Mucosa of gallbladder (tissue), 1 donor: Measurements from ENCODE around the gene EHHADH. TPM values are rescaled to one million over a fixed set of nuclear protein-coding genes. Genes with fewer than 3 reads are reported as not detected.

ENCODE experiments used
- DNase-seq: peaks from one replicate; pipeline ENCODE4 v3.0.0-alpha.2; 2020; ENCODE audit warnings: low spot score
- total RNA-seq: library from RNA; stranded (reverse); gene quantifications from one replicate; pipeline ENCODE4 v1.2.1, GENCODE V29; 2021
- donor health status: DM: no; HTN: no; CAD: no.

The EHHADH gene
- total RNA-seq, 1 donor from 2014 or later: 25.0 TPM

DNA sequence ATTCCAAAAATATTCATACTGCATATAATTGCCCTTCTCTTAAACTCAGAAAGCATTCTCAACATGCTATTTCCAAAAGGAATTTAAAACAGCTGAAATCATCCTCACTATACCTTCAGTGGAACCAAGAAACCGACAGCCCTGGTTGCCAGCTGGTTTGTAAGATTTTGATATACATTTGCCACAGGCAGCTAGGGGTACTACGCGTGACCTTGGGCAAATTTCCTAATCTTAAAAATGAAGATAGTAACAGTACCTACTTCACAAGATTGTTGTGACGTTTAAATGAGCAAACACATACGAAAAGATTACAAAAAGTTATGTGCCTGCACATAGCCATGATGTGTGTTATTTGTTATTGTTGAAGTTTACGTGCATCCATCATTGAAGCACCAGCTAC, 108.3 kb downstream of the EHHADH start:
- DNase-seq: no peak

DNA sequence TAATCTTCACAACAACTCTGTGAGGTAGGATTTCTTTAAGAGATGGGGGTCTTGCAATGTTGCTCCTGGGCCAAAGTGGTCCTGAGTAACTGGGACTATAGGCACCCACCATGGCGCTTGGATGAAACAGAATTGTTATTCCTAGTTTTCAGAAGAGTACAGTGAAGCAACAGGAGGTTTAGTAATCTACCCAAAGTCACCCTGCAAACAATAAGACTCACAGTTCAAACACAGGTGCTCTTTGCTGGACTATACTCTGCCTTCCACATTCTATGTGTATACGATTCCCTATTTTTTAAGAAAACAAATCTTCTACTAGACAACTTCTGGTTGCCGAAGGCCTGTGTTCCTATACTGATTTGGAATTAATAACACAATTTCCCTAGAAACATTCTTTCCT, 109.1 kb downstream of the EHHADH start:
- no peak for DNase-seq

Other genes starting within 250 kb of the EHHADH start
- 20.0 TPM for gene C3orf70, start 101.0 kb downstream of the EHHADH start, total RNA-seq
- gene MAP3K13, start 109.1 kb upstream of the EHHADH start, total RNA-seq: 45.2 TPM
- 16.6 TPM for gene TMEM41A, start 245.0 kb upstream of the EHHADH start, total RNA-seq